K562 (cell line): Measurements from ENCODE around the gene DIP2B. TPM values are rescaled to one million over a fixed set of nuclear protein-coding genes. Genes with fewer than 3 reads are reported as not detected.
A peak's percentile ranks its signal among the peaks of the same experiment; 100 is the strongest.

Source experiments
- ATAC-seq: fragments of 200-7000 bp; cut with Tn5 transposase; 3 replicates; pipeline ENCODE4 v1.9.1; 2020; ENCODE audit warnings: moderate library complexity
- BruUV-seq: library from RNA; stranded (reverse); fragments of 400-500 nt; replicated peaks from 2 replicates; lab custom pipeline; 2021; lab: Mats Ljungman, UMichigan
- CTCF ChIA-PET: fragments of 300-600 bp; formaldehyde crosslinking; extraction: SDS; loops from one replicate; lab custom pipeline; 2021; ENCODE audit warnings: low intra/inter-chr PET ratio; lab: Yijun Ruan, JAX
- POLR2A ChIA-PET: fragments of 300-600, 350-650 bp; sonication (Branson Sonifier 250); formaldehyde crosslinking; extraction: SDS; loops from one replicate; lab custom pipeline; 2021; ENCODE audit warnings: antibody characterized with exemption, inconsistent platforms; lab: Yijun Ruan, JAX
- DNase-seq, 4 experiments: peaks; one replicate each; pipeline versions ENCODE4 v3.0.0 to v3.0.0-alpha.2; 2011 to 2018; ENCODE audit warnings: low spot score in 3 of 4, mixed read lengths in 3 of 4; ENCODE audit errors: extremely low read depth in 1 of 4
- FAIRE-seq: peaks from 2 replicates; lab custom pipeline; 2011; peaks lifted over from hg19 to GRCh38; lab: Jason Lieb, UNC
- H2AFZ ChIP-seq: 2 replicates; pipeline ENCODE4 v1.6.0; 2011; ENCODE audit warnings: low read depth, low read length, control low read depth, inconsistent platforms
- H3K27ac ChIP-seq: fragments of 200-600 bp; 3 replicates; pipeline ENCODE4 v1.8.0; 2011; ENCODE audit warnings: low read depth, mild to moderate bottlenecking, control low read depth, inconsistent platforms, low read length, moderate library complexity, mixed read lengths; ENCODE audit errors: extremely low read depth
- H3K27me3 ChIP-seq, 2 experiments: fragments of 300-600 bp in 1 of 2; 2 replicates in 1 of 2; 3 replicates in 1 of 2; pipeline versions ENCODE4 v1.6.0 to v1.8.0; 2011; ENCODE audit warnings: inconsistent platforms in 2 of 2, low read length in 2 of 2, mild to moderate bottlenecking in 1 of 2, mixed read lengths in 1 of 2, moderate library complexity in 1 of 2; ENCODE audit not compliant: control insufficient read depth in 2 of 2, insufficient read depth in 2 of 2
- H3K36me3 ChIP-seq: fragments of 300-600 bp; 3 replicates; pipeline ENCODE4 v1.8.0; 2011; ENCODE audit warnings: mild to moderate bottlenecking, low read length, inconsistent platforms; ENCODE audit not compliant: control insufficient read depth, insufficient read depth
- H3K4me1 ChIP-seq, 2 experiments: fragments of 200-600 bp in 1 of 2; replicated peaks in 1 of 2; 2 replicates in 1 of 2; 3 replicates in 1 of 2; pipeline versions ENCODE4 v1.5.1 to v1.8.0; 2011; ENCODE audit warnings: inconsistent platforms in 2 of 2, low read length in 2 of 2, mild to moderate bottlenecking in 1 of 2, mixed read lengths in 1 of 2, moderate library complexity in 1 of 2; ENCODE audit not compliant: control insufficient read depth in 2 of 2, insufficient read depth in 2 of 2
- H3K4me2 ChIP-seq: 2 replicates; pipeline ENCODE4 v1.6.1; 2011; ENCODE audit warnings: low read length, control low read depth, inconsistent platforms, mixed read lengths; ENCODE audit not compliant: insufficient read depth
- H3K4me3 ChIP-seq: fragments of 200-600 bp; sonication (generic), shearing (Covaris generic); 2 replicates; pipeline ENCODE4 v1.5.1; 2016; ENCODE audit warnings: control low read depth, inconsistent platforms
- H3K79me2 ChIP-seq: fragments of 200-600 bp; 3 replicates; pipeline ENCODE4 v1.8.0; 2011; ENCODE audit warnings: low read length, inconsistent platforms; ENCODE audit not compliant: control insufficient read depth, insufficient read depth
- H3K9ac ChIP-seq, 2 experiments: 2 replicates each; pipeline versions ENCODE4 v1.6.0 to v1.6.1; 2011; ENCODE audit warnings: low read depth in 2 of 2, low read length in 2 of 2, control low read depth in 1 of 2, inconsistent platforms in 1 of 2, mild to moderate bottlenecking in 1 of 2, mixed read lengths in 1 of 2; ENCODE audit not compliant: insufficient read depth in 1 of 2
- H3K9me1 ChIP-seq: one replicate; pipeline ENCODE4 v1.6.0; 2011; ENCODE audit warnings: inconsistent platforms, mild to moderate bottlenecking, low read length, moderate library complexity; ENCODE audit not compliant: control insufficient read depth, insufficient read depth
- H3K9me3 ChIP-seq: replicated peaks from 2 replicates; pipeline ENCODE4 v1.5.1; 2011; ENCODE audit warnings: low read depth, low read length, inconsistent platforms; ENCODE audit not compliant: control insufficient read depth, insufficient read depth
- H4K20me1 ChIP-seq: replicated peaks from 2 replicates; pipeline ENCODE4 v1.6.1; 2011; ENCODE audit warnings: low read length, inconsistent platforms, mixed read lengths; ENCODE audit not compliant: control insufficient read depth, insufficient read depth
- CTBP1 ChIP-seq: fragments of 450-650 bp; IDR thresholded peaks from 2 replicates; pipeline ENCODE4 v1.6.1; 2016; ENCODE audit warnings: borderline replicate concordance
- ELF1 ChIP-seq: fragments of 200-800 bp; sonication (Bioruptor generic); IDR thresholded peaks from 2 replicates; pipeline ENCODE4 v1.6.1; 2016; ENCODE audit warnings: missing genetic modification characterization, missing compliant biosample characterization
- ESRRA ChIP-seq: fragments of 450-650 bp; IDR thresholded peaks from 2 replicates; pipeline ENCODE4 v1.6.1; 2014; ENCODE audit warnings: low read depth, mild to moderate bottlenecking, moderate library complexity, borderline replicate concordance
- RBM39 ChIP-seq: fragments of 200-400 bp; formaldehyde crosslinking; optimal IDR thresholded peaks from 2 replicates; pipeline ENCODE3; 2018; ENCODE audit warnings: low read depth, low read length
- SMC3 ChIP-seq: conservative IDR thresholded peaks from 2 replicates; pipeline ENCODE4 v1.6.1; 2011; ENCODE audit warnings: low read depth, low read length, improper control_type of control experiment; ENCODE audit not compliant: insufficient read depth
- ZBED1 ChIP-seq: IDR thresholded peaks from 2 replicates; pipeline ENCODE4 v1.6.1; 2014
- ZKSCAN1 ChIP-seq: fragments of 150-350 bp; IDR thresholded peaks from 2 replicates; pipeline ENCODE4 v1.6.1; 2016; ENCODE audit warnings: low read depth, low read length
- ZNF143 ChIP-seq: sonication (generic); formaldehyde crosslinking; IDR thresholded peaks from 2 replicates; pipeline ENCODE4 v1.9.0; 2022; ENCODE audit warnings: mild to moderate bottlenecking, missing genetic modification reagents
- WGBS: fragments of 100-300 bp; shearing (Covaris generic); methylation state at CpG from one replicate; pipeline ENCODE4 v1.1.6; 2016; ENCODE audit warnings: low coverage, mixed read lengths; ENCODE audit not compliant: insufficient coverage; ENCODE audit errors: missing lambda C conversion rate; 5-methylcytosine and 5-hydroxymethylcytosine counted together
- in situ Hi-C: fragments of 300-500 bp; cut with MboI; formaldehyde crosslinking; loops from 4 replicates; pipeline ENCODE4 v1.15.0; 2018; ENCODE audit warnings: inconsistent platforms, mixed read lengths
- intact Hi-C: fragments of 100-400 bp; cut with micrococcal nuclease; formaldehyde crosslinking; loops from 2 replicates; pipeline ENCODE4 v1.14.2; 2022
- polyA plus RNA-seq, 8 experiments: library from polyadenylated mRNA; depleted of rRNA in 4 of 8; stranded (reverse) in 5 of 8; unstranded in 3 of 8; fragments of >200 nt; fragmentation: Nextera tagmentation in 2 of 8; fragmentation: Illumina TruSeq in 1 of 8; extraction: Ambion mirVana in 2 of 8; extraction: Trizol in 1 of 8; gene quantifications; 2 replicates each; pipeline versions ENCODE4 v1.2.1 to v1.2.3, GENCODE V29; 2011 to 2014; ENCODE audit warnings: inconsistent platforms in 1 of 8, missing spikeins in 1 of 8
- total RNA-seq, 7 experiments: library from RNA; depleted of rRNA in 6 of 7; stranded (reverse); fragments of >200 nt in 6 of 7; fragmentation: Illumina TruSeq in 2 of 7; extraction: Trizol in 2 of 7; gene quantifications; 2 replicates each; pipeline versions ENCODE4 v1.2.1 to v1.2.3, GENCODE V29; 2011 to 2021; ENCODE audit warnings: low replicate concordance in 1 of 7

DIP2B gene
- total and polyA plus RNA-seq, 9 of the 15 experiments (the other 6 are each of a cell fraction or from before 2014, with no cell fraction given) = 4.6 to 26.1 (median 18.8) TPM

DNA sequence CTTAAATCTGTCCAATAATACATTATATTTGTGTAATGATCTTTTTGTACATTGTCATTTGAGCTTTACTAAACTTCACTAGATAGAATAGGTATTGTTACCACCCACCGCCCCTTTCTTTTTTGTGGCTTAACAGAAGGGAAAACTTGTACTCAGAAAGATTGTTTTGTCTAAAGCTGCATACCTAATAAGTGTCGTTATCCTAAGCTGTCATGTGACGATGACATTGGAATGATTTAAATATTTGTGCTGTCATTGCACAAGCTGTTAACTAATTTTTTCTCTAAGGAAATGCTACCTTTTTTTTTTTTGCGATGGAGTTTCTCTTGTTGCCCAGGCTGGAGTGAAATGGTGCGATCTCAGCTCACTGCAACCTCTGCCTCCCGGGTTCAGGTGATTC lies 3.6 kb downstream of the DIP2B start (continued):
- no peak for TF ChIP-seq ZNF143
- no peak for TF ChIP-seq ESRRA
- TF ChIP-seq ELF1 = no peak
- no peak for TF ChIP-seq ZBED1

DNA sequence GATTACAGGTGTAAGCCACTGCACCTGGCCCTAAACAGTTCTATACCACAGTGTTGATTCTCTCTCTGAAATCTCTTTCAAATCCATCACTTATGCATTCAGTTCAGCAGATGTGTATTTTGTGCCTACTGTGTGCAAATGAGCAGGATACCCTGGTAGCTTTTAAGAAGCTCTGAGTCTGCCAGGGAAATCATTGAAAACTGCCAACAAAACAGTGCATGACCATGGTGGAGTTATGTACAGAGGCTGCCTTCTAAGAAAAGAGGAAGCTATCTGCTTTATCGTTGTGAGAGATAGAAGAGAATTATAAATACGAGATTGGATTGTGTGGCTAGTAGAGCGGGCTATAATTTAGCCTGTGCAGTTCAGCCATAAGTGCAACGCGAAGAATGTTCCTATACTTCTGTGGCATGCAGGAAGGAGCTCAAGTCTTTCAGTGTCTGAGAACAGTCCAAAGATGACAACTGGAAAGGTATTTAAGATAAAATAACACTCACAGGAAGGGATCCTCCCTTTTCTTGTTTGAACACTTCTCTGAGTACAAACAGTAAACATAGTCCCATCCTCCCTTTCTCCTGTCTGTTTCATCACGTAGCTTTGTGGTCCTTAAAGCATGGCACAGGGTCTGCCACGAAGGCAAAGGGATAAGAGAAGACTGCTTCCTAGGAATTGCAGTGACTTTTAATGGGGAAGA lies 4.3 kb downstream of the DIP2B start:
- H2AFZ ChIP-seq = no peak overlapping the region
- BruUV-seq = no TSS peak
- ChIA-PET CTCF (no interaction called here), POLR2A (interaction anchor here (0.7 to 2.0 kb wide), 12 partner anchors 20 to 279 kb away, joined by 3 to 6 read pairs (median 3); no protein-coding TSS in a partner anchor)
- H3K4me2 ChIP-seq = no peak overlapping the region
- H3K36me3 ChIP-seq = 0 out of 3 replicates have a peak, but pooled peaks cover 2% of the 10 kb centered on the region
- no peak overlapping the region for H3K4me3 ChIP-seq
- DNase-seq (no peak), FAIRE-seq (no peak), ATAC-seq (no peak)
- 22% methylated on average over 7 of the region's 7 CpGs for WGBS
- no peak overlapping the region; a peak in 1 of 4 replicates for H3K9ac ChIP-seq
- intact Hi-C loops (loop anchor here (5.0 kb wide), 1 partner anchor 88 kb away; no protein-coding TSS in a partner anchor), in situ Hi-C loops (loop anchor here (5.0 to 10.0 kb wide), 2 partner anchors 128 to 236 kb away; no protein-coding TSS in a partner anchor)
- H3K27ac ChIP-seq = no peak overlapping the region
- no peaks in the 10 kb centered on the region for H3K9me1 ChIP-seq
- no peak for TF ChIP-seq RBM39
- TF ChIP-seq SMC3 = no peak
- peak; percentile 29; the same call in 1 of the 2 replicates for TF ChIP-seq ZKSCAN1
- TF ChIP-seq CTBP1 = 0 out of 2 replicates have a peak, but pooled peaks have one; percentile 19
- H3K9me3 ChIP-seq = no peaks in the 10 kb centered on the region
- peaks cover 22 to 23% of the 10 kb centered on the region in 2 experiments for H3K4me1 ChIP-seq
- peaks cover 78% of the 10 kb centered on the region for H3K79me2 ChIP-seq
- H4K20me1 ChIP-seq = peaks cover 9% of the 10 kb centered on the region
- no peaks in the 10 kb centered on the region for H3K27me3 ChIP-seq
